Sigmoid colon (tissue), 4 donors: ENCODE results near the gene WNT3A.

Experiments used
- POLR2A ChIP-seq, 2 donors: fragments of 450-650 bp; IDR thresholded peaks; one replicate each; pipeline ENCODE4 v1.6.1; 2016; ENCODE audit warnings: antibody characterized with exemption in 2 of 2, mild to moderate bottlenecking in 2 of 2, moderate library complexity in 2 of 2
- POLR2AphosphoS5 ChIP-seq, 4 donors: sonication (generic); formaldehyde crosslinking; IDR thresholded peaks; one replicate each; pipeline ENCODE4 v1.6.1; 2017; ENCODE audit warnings: antibody characterized with exemption in 4 of 4
- TF ChIP-seq, protein P1 (sequence below), 4 experiments: fragments of 450-650 bp in 3 of 4; fragments of 200-600 bp in 1 of 4; IDR thresholded peaks; one replicate each; pipeline ENCODE4 v1.5.1; 2016 to 2019; ENCODE audit warnings: antibody characterized with exemption in 4 of 4, mild to moderate bottlenecking in 3 of 4, moderate library complexity in 2 of 4

DNA sequence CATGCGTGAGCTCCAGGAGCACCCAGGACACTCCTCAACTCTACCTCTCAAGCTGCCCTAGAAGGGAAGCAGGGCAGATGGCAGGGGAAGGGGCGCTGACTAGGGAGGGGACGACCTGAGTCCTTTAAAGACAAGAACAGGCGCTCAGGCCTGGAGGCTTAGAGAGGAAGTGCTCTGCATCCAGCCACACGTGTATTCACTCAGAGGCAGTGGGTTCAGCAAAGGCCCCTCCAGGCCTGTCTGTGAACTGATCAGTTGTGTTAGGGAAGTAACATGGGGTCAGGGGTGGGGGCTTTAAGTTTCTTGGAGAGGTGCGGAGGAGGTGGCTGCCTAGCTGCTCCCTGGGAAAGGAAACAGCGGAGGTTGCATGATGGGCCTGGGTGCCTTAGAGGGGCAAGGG, 38.6 kb downstream of the WNT3A start:
- TF ChIP-seq, protein P1, sequence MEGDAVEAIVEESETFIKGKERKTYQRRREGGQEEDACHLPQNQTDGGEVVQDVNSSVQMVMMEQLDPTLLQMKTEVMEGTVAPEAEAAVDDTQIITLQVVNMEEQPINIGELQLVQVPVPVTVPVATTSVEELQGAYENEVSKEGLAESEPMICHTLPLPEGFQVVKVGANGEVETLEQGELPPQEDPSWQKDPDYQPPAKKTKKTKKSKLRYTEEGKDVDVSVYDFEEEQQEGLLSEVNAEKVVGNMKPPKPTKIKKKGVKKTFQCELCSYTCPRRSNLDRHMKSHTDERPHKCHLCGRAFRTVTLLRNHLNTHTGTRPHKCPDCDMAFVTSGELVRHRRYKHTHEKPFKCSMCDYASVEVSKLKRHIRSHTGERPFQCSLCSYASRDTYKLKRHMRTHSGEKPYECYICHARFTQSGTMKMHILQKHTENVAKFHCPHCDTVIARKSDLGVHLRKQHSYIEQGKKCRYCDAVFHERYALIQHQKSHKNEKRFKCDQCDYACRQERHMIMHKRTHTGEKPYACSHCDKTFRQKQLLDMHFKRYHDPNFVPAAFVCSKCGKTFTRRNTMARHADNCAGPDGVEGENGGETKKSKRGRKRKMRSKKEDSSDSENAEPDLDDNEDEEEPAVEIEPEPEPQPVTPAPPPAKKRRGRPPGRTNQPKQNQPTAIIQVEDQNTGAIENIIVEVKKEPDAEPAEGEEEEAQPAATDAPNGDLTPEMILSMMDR (IDR thresholded peaks at IDR 0.05), result no peak
- TF ChIP-seq POLR2AphosphoS5 (IDR thresholded peaks at IDR 0.05) (no peak), POLR2A (IDR thresholded peaks at IDR 0.05) (no peak)
